Neuronal stem cell (in vitro differentiated cells): Measurements from ENCODE around the gene KIAA1586. TPM values are rescaled to one million over a fixed set of nuclear protein-coding genes. Genes with fewer than 3 reads are reported as not detected.

Source experiments
- DNase-seq: peaks from one replicate; pipeline ENCODE4 v3.0.0-alpha.2; 2013; ENCODE audit warnings: low spot score
- H2AFZ ChIP-seq: one replicate; pipeline ENCODE4 v1.6.1; 2013; ENCODE audit warnings: mild to moderate bottlenecking, low read length, inconsistent platforms
- H2AK5ac ChIP-seq: 2 replicates; pipeline ENCODE4 v1.6.1; 2013; ENCODE audit warnings: low read depth, mild to moderate bottlenecking, inconsistent platforms, low read length, moderate library complexity, mixed read lengths
- H2BK120ac ChIP-seq: 2 replicates; pipeline ENCODE4 v1.6.1; 2013; ENCODE audit warnings: low read depth, mild to moderate bottlenecking, inconsistent platforms, low read length, moderate library complexity, mixed read lengths
- H2BK12ac ChIP-seq: one replicate; pipeline ENCODE4 v1.6.1; 2013; ENCODE audit warnings: low read length, inconsistent platforms
- H2BK15ac ChIP-seq: 2 replicates; pipeline ENCODE4 v1.6.1; 2013; ENCODE audit warnings: mild to moderate bottlenecking, low read length, inconsistent platforms, mixed read lengths
- H2BK5ac ChIP-seq: one replicate; pipeline ENCODE4 v1.6.1; 2013; ENCODE audit warnings: inconsistent platforms, mild to moderate bottlenecking, low read length, moderate library complexity
- H3K14ac ChIP-seq: one replicate; pipeline ENCODE4 v1.6.1; 2013; ENCODE audit warnings: low read length, inconsistent platforms
- H3K18ac ChIP-seq: 2 replicates; pipeline ENCODE4 v1.6.1; 2013; ENCODE audit warnings: low read length, inconsistent platforms
- H3K23ac ChIP-seq: 2 replicates; pipeline ENCODE4 v1.6.1; 2013; ENCODE audit warnings: low read depth, mild to moderate bottlenecking, mixed read lengths, low read length, inconsistent platforms; ENCODE audit not compliant: poor library complexity
- H3K27ac ChIP-seq: replicated peaks from 3 replicates; pipeline ENCODE4 v1.5.1; 2013; ENCODE audit warnings: low read length, inconsistent platforms
- H3K27me3 ChIP-seq, 3 experiments: 2 replicates each; pipeline ENCODE4 v1.6.1; 2013; ENCODE audit warnings: low read length in 3 of 3, mild to moderate bottlenecking in 2 of 3, inconsistent platforms in 1 of 3, low read depth in 1 of 3, mixed read lengths in 1 of 3, moderate library complexity in 1 of 3; ENCODE audit not compliant: control insufficient read depth in 3 of 3, insufficient read depth in 3 of 3
- H3K36me3 ChIP-seq, 2 donors: replicated peaks in 1 of 2; 2 replicates each; pipeline ENCODE4 v1.6.1; 2013; ENCODE audit warnings: low read length in 2 of 2; ENCODE audit not compliant: control insufficient read depth in 2 of 2, insufficient read depth in 2 of 2
- H3K4ac ChIP-seq: 2 replicates; pipeline ENCODE4 v1.6.1; 2013; ENCODE audit warnings: inconsistent platforms, mild to moderate bottlenecking, low read length, moderate library complexity
- H3K4me1 ChIP-seq, 2 donors: 1 replicate in 1 of 2; 2 replicates in 1 of 2; pipeline ENCODE4 v1.6.1; 2013; ENCODE audit warnings: low read length in 2 of 2, low read depth in 1 of 2; ENCODE audit not compliant: control insufficient read depth in 2 of 2, insufficient read depth in 1 of 2
- H3K4me2 ChIP-seq: one replicate; pipeline ENCODE4 v1.6.1; 2013; ENCODE audit warnings: mild to moderate bottlenecking, low read length, inconsistent platforms; ENCODE audit not compliant: insufficient read depth, poor library complexity, severe bottlenecking
- H3K4me3 ChIP-seq, 2 donors: 2 replicates each; pipeline ENCODE4 v1.5.1; 2013; ENCODE audit warnings: low read length in 2 of 2, mild to moderate bottlenecking in 2 of 2, inconsistent platforms in 1 of 2, moderate library complexity in 1 of 2
- H3K79me1 ChIP-seq: one replicate; pipeline ENCODE4 v1.6.1; 2013; ENCODE audit warnings: low read depth, mild to moderate bottlenecking, inconsistent platforms, low read length, moderate library complexity
- H3K9ac ChIP-seq: one replicate; pipeline ENCODE4 v1.6.1; 2013; ENCODE audit warnings: mild to moderate bottlenecking, low read depth, low read length, inconsistent platforms; ENCODE audit not compliant: poor library complexity
- H3K9me3 ChIP-seq, 2 donors: replicated peaks in 1 of 2; 2 replicates each; pipeline versions ENCODE3 to v1.6.1; 2013; ENCODE audit warnings: low read length in 2 of 2, mild to moderate bottlenecking in 2 of 2, inconsistent platforms in 1 of 2, low read depth in 1 of 2, mixed read lengths in 1 of 2, moderate library complexity in 1 of 2; ENCODE audit not compliant: control insufficient read depth in 2 of 2, insufficient read depth in 1 of 2
- H4K8ac ChIP-seq: one replicate; pipeline ENCODE4 v1.6.1; 2013; ENCODE audit warnings: low read depth, mild to moderate bottlenecking, inconsistent platforms, low read length, moderate library complexity
- H4K91ac ChIP-seq: one replicate; pipeline ENCODE4 v1.6.1; 2013; ENCODE audit warnings: low read length, low read depth, mild to moderate bottlenecking, inconsistent platforms; ENCODE audit not compliant: poor library complexity
- WGBS, 2 donors: extraction: QIAGEN DNeasy Blood & Tissue Kit; methylation state at CpG; one replicate each; pipeline ENCODE4 v1.1.7; 2013; ENCODE audit warnings: missing lambda C conversion rate in 2 of 2, mixed read lengths in 1 of 2; ENCODE audit not compliant: insufficient read length in 2 of 2, insufficient replicate concordance in 1 of 2; ENCODE audit errors: extremely low coverage in 2 of 2; 5-methylcytosine and 5-hydroxymethylcytosine counted together
- small RNA-seq: library from polyadenylated mRNA; stranded (forward); fragments of <200 nt; extraction: miRNeasy Mini kit (QIAGEN cat#:217004); gene quantifications from one replicate; pipeline ENCODE3, GENCODE V24; 2013; ENCODE audit not compliant: insufficient read depth

The KIAA1586 gene

DNA sequence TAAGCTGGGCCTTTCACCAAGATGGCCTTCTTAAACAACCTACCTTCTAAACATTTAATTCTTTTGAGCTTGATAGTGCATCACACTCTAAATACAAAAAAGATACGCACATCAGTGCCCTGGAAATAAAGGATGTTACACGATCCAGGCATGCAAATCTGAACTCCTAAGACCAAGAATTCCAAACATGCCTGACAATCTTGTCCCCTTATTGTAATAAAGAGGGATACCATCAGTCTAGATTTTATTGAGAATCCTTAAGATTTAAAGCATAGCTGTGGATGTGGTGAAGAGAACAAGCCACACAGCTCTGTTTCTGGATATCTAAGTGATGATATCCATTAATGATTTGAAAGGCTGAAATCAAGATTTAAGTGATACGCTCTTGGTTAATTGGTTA lies 56.5 kb downstream of the KIAA1586 start:
- Histone ChIP-seq H3K14ac (no peak overlapping the region), H3K23ac (no peak overlapping the region), H3K9me3 (peaks cover 0 to 19% of the 10 kb centered on the region in 2 donors), H2BK120ac (no peak overlapping the region), H3K4me3 (no peak overlapping the region), H2AK5ac (no peak overlapping the region), H3K4me2 (no peak overlapping the region), H4K8ac (no peak overlapping the region), H2BK5ac (no peak overlapping the region), H3K18ac (no peak overlapping the region), H3K79me1 (no peaks in the 10 kb centered on the region), H3K9ac (no peak overlapping the region), H3K4me1 (no peaks in the 10 kb centered on the region), H2AFZ (no peak overlapping the region), H3K27me3 (no peaks in the 10 kb centered on the region), H3K36me3 (peaks cover 28 to 99% of the 10 kb centered on the region in 2 donors), H4K91ac (no peak overlapping the region), H2BK15ac (no peak overlapping the region), H3K27ac (no peak overlapping the region), H3K4ac (no peak overlapping the region), H2BK12ac (no peak overlapping the region)
- DNase-seq: no peak
- WGBS, 2 donors: no CpG with 5 or more reads among the region's 3 CpGs

DNA sequence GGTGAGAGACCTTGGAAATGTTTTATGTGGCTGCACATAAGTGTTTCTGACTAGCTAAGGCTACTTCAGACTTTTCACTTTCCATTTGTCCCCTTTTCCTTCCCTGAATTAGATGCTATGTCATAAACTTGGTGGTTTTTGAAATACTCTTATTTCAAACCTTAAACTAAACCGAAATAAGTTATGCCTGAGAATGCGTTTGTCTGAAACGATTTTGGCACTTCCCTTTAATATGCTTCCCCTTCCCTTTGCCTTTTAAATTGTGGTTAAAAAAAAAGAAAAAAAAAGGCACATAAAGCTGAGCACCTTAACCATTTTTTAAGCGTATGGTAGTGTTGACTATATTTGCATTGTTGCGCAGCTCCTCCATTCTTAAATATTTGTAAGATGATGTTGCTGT lies 57.8 kb downstream of the KIAA1586 start:
- Histone ChIP-seq H3K27me3 (no peaks in the 10 kb centered on the region), H4K91ac (no peak overlapping the region), H2BK12ac (no peak overlapping the region), H3K4ac (no peak overlapping the region), H3K27ac (no peak overlapping the region), H4K8ac (no peak overlapping the region), H3K4me3 (no peak overlapping the region), H3K9ac (no peak overlapping the region), H3K4me2 (no peak overlapping the region), H2AK5ac (no peak overlapping the region), H3K36me3 (peaks cover 26 to 99% of the 10 kb centered on the region in 2 donors), H2BK5ac (no peak overlapping the region), H3K9me3 (peaks cover 0 to 18% of the 10 kb centered on the region in 2 donors), H3K18ac (no peak overlapping the region), H3K79me1 (no peaks in the 10 kb centered on the region), H2AFZ (no peak overlapping the region), H2BK15ac (no peak overlapping the region), H3K14ac (no peak overlapping the region), H3K4me1 (no peaks in the 10 kb centered on the region), H3K23ac (no peak overlapping the region), H2BK120ac (no peak overlapping the region)
- no peak for DNase-seq
- WGBS, 2 donors: no CpG with 5 or more reads among the region's 5 CpGs

Small RNA genes lying within 50 kb of the gene (small RNA-seq; reads per million reads assigned to genes)
- not detected for gene FTH1P15
